ENCODE data around the gene MGMT.

GRCh38 chr10:129777687-129778086 lies 310.6 kb downstream of the MGMT start:
- TF ChIP-seq CTCF (IDR thresholded peaks at IDR 0.05) (no peak), POLR2A (IDR thresholded peaks at IDR 0.05) (no peak), EP300 (IDR thresholded peaks at IDR 0.05) (no peak), POLR2AphosphoS5 (IDR thresholded peaks at IDR 0.05) (no peak)
